ENCODE measurements around the gene RNF20. TPM values are rescaled to one million over a fixed set of nuclear protein-coding genes. Genes with fewer than 3 reads are reported as not detected.

Gene RNF20, protein sequence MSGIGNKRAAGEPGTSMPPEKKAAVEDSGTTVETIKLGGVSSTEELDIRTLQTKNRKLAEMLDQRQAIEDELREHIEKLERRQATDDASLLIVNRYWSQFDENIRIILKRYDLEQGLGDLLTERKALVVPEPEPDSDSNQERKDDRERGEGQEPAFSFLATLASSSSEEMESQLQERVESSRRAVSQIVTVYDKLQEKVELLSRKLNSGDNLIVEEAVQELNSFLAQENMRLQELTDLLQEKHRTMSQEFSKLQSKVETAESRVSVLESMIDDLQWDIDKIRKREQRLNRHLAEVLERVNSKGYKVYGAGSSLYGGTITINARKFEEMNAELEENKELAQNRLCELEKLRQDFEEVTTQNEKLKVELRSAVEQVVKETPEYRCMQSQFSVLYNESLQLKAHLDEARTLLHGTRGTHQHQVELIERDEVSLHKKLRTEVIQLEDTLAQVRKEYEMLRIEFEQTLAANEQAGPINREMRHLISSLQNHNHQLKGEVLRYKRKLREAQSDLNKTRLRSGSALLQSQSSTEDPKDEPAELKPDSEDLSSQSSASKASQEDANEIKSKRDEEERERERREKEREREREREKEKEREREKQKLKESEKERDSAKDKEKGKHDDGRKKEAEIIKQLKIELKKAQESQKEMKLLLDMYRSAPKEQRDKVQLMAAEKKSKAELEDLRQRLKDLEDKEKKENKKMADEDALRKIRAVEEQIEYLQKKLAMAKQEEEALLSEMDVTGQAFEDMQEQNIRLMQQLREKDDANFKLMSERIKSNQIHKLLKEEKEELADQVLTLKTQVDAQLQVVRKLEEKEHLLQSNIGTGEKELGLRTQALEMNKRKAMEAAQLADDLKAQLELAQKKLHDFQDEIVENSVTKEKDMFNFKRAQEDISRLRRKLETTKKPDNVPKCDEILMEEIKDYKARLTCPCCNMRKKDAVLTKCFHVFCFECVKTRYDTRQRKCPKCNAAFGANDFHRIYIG
- total RNA-seq (2022; extraction: Qiagen RNA extraction) = 18.2 to 26.3 TPM (median 20.4 TPM) in 5 replicates

DNA sequence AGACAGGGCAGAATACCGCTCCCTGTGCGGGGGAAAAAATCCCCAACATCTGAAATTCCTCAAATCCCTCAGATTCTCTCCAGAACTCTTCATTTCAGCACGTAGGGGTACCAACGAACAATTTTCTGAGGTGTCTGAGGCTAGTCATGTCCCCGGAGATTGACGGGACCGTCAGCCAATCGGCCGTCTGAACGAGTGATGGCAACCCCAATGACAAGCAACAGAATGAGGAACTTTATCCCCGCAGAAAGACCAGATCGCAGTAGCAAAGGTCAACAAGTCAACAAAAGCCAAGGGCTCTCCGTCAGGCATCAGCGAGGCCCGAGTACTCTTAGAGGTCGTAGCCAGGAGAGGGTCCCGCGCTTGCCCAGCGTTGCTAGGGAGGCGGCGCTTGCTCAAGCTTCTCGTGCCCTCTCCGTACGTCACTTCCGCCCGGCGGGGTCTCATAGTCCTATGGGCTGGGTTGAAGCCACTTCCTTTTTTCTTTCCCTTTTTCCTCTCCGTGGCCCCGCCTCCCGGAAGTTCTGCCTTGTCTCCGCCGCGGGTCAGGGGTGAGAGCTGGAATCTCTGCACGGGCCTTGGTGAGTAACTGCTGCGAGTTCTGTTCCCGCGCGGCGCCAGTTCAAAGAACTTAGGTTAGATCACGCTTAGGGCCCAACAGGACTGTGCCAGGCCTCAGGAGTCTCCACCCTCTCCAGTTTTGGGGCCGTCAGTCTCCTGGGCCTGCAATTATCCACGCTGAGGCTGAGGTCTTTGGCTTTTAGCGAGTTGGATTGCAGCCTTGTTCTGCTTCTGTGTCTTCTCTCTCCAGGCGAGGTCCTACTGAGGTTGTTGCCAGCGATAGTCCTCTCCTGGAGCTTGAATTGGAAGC, at the start of gene RNF20:
Gene RNF20, plus strand, starts transcription at position 520 of the 871 bp plus-strand sequence. CDS start 1,571 bp downstream, outside the sequence.

DNA sequence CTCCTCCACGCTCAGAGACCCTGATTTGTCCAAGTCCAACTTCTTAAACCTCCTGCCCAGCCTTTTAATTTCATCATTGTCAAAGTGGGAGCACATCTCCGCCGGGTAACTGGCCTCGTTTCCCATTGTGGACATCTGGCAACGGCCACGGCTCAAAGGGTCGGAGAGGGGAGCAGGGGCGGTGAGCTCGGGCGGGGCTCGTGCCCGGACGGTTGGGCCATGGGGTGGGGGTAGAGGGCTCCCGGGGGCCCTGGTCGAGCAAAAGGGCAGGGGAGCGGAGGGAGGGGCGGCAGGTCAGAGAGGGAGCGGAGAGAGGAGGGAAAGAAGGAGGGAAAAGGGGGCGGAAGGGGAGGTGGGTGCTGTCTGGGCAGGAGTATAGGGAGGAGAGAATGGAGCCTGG, 61.1 kb downstream of the RNF20 start, which contains the start of gene PPP3R2:
Gene PPP3R2, minus strand, starts transcription at position 174 of the 400 bp plus-strand sequence. Its CDS starts 48 bp downstream, at position 126.

Other genes with a start within 250 kb of the RNF20 start
- 0.31 to 0.49 TPM (median 0.46 TPM) in 5 replicates for gene BAAT, start 148.8 kb upstream of the RNF20 start, total RNA-seq (2022; extraction: Qiagen RNA extraction)
- 12.6 to 18.8 TPM (median 13.8 TPM) in 5 replicates for gene MRPL50, start 135.2 kb upstream of the RNF20 start, total RNA-seq (2022; extraction: Qiagen RNA extraction)
- gene ZNF189, start 135.0 kb upstream of the RNF20 start, total RNA-seq (2022; extraction: Qiagen RNA extraction) = 8.1 to 11.1 TPM (median 8.3 TPM) in 5 replicates
- gene ALDOB, start 98.1 kb upstream of the RNF20 start, total RNA-seq (2022; extraction: Qiagen RNA extraction) = not detected in 5 replicates
- gene PPP3R2, start 61.1 kb downstream of the RNF20 start, total RNA-seq (2022; extraction: Qiagen RNA extraction) = not detected in 5 replicates
- not detected in 5 replicates for gene GRIN3A, start 204.8 kb downstream of the RNF20 start, total RNA-seq (2022; extraction: Qiagen RNA extraction)